ENCODE data around the gene THY1.

The THY1 gene

DNA sequence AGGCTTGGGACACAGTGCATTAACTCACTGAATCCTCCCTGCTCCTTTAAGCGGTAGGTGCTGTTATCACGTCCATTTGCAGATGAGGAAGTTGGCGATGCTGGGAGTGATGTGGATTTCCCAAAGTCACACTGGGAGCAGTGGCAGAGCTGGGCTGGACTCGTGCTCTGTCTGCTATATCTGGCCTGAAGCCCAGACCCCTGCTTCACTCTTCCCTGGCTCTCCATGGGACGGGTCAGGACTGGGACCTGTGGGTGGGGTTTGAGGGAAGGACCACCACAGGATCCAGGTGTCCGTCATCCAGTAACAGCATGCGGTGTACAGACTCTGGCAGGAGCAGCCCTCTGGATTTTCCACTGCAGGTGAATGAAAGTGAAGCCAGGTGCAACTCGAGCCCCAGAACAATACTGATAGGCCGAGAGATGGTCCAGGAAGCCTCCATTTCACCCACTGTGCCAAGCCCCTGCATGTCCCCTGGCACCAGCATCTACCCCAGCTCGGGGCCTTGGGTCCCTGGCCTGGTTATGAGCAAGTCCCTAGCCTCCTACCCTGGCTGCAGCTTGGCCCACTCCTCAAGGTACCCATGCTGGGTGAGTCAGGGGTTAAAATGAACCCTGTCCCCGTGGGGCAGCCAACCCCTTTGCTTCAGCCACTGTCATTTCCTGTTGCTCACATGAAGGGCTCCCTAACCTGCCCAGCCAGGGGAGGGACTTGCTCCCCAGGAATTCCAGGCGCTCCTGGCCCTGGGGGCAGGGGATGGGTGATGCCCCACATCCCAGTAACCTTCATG lies 45.7 kb downstream of the THY1 start:
- Histone ChIP-seq H3K4me3 (ENCODE audit: low read length in 2 of 2) (no peak overlapping the region), H3K9ac (ENCODE audit: low read depth in 1 of 2, low read length in 2 of 2) (no peak overlapping the region), H3K36me3 (ENCODE audit: control insufficient read depth in 2 of 2, insufficient read depth in 2 of 2, low read length in 2 of 2) (no peaks in the 10 kb centered on the region), H3K27me3 (ENCODE audit: control insufficient read depth in 2 of 2, insufficient read depth in 2 of 2, low read length in 2 of 2) (peaks cover 0 to 1% of the 10 kb centered on the region in 2 donors), H3K9me3 (ENCODE audit: control insufficient read depth in 2 of 2, low read length in 2 of 2) (no peaks in the 10 kb centered on the region), H3K27ac (ENCODE audit: low read depth in 2 of 2, low read length in 2 of 2) (no peak overlapping the region), H3K4me1 (ENCODE audit: control insufficient read depth in 2 of 2, insufficient read depth in 2 of 2, low read length in 2 of 2) (peaks cover 14 to 21% of the 10 kb centered on the region in 2 donors)

DNA sequence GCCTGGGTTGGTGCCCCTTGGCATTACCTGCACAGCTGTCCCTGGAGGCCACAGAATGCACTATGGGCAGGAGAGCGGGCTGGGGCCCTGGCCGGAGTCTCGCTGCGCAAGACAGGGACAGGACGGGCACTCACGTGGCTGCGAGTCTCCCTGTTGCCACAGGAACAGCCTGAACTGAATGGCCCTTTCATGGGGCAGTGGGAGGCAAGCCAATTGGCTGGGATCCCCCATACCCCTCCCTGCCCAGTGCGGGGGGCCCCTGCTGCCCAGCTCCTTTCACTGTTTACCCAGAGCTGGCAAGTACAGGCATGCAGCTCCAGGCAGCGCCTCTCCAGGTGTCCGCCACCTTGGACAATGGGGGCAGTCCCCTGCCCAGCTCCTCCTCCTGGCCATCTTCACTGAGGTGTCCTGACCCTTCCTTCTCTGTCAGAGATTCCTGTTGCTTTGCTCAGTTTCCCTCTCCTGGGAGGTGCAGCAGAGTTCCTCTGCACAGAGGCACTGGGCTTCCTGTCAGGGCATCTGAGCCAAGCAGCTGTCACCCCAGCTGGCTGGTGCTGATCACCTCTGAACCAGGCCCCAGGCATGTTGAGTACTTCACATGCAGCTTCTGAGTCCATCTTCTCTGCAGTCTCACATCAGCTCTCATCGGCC lies 46.6 kb downstream of the THY1 start:
- Histone ChIP-seq H3K4me1 (ENCODE audit: control insufficient read depth in 2 of 2, insufficient read depth in 2 of 2, low read length in 2 of 2) (peaks cover 7 to 17% of the 10 kb centered on the region in 2 donors), H3K9ac (ENCODE audit: low read depth in 1 of 2, low read length in 2 of 2) (no peak overlapping the region), H3K27ac (ENCODE audit: low read depth in 2 of 2, low read length in 2 of 2) (peak overlapping the region; percentile 42 to 58), H3K27me3 (ENCODE audit: control insufficient read depth in 2 of 2, insufficient read depth in 2 of 2, low read length in 2 of 2) (peaks cover 0 to 1% of the 10 kb centered on the region in 2 donors), H3K36me3 (ENCODE audit: control insufficient read depth in 2 of 2, insufficient read depth in 2 of 2, low read length in 2 of 2) (no peaks in the 10 kb centered on the region), H3K9me3 (ENCODE audit: control insufficient read depth in 2 of 2, low read length in 2 of 2) (no peaks in the 10 kb centered on the region), H3K4me3 (ENCODE audit: low read length in 2 of 2) (no peak overlapping the region)

DNA sequence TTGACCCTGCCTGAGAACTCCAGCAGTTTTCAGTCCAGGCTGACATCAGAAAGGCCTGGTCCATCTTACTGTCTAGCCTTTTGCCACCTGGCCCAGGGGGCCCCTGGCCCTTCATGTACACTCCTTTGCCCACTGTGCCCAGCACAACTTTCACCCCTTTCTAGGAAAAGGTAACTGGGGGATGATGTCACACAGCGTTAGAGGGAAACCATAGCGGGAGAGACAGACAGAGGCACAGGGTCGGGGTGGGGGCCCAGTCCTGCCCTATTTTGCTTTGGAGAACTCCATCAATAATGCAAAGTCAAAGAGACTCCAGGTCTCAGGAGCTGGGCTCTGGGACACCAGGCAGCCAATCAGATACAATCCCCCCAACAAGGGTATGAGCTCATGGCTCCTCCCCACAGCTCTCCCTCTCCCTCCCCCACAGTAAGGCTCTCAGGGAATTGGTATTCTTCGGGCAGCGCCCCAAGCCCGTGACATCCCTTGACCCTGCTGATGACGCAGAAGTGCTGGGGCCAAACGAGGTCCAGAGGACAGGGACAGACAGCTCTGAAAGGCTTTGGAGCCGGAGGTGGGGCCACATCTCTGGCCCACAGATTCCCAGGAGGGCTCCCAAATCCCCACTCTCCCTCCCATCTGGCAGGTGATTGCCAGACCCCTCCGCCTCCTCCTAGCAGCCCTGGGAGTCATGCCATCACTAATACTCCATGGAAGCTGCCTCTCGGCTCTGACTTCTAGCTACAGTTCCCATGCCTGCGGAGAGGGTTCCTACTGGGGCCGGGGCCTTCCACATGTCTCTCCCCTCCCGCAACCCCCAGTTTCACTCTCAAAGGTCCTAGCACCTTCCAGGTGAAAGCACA lies 47.4 kb downstream of the THY1 start:
- H3K9me3 ChIP-seq (ENCODE audit: control insufficient read depth in 2 of 2, low read length in 2 of 2), result no peaks in the 10 kb centered on the region
- H3K4me3 ChIP-seq (ENCODE audit: low read length in 2 of 2), result no peak overlapping the region
- H3K27me3 ChIP-seq (ENCODE audit: control insufficient read depth in 2 of 2, insufficient read depth in 2 of 2, low read length in 2 of 2), result no peaks in the 10 kb centered on the region
- no peaks in the 10 kb centered on the region for H3K36me3 ChIP-seq (ENCODE audit: control insufficient read depth in 2 of 2, insufficient read depth in 2 of 2, low read length in 2 of 2)
- H3K27ac ChIP-seq (ENCODE audit: low read depth in 2 of 2, low read length in 2 of 2), result peak overlapping the region; percentile 42 to 58
- H3K9ac ChIP-seq (ENCODE audit: low read depth in 1 of 2, low read length in 2 of 2), result peak overlapping the region in 1 of 2 donors; percentile 17
- peaks cover 7 to 21% of the 10 kb centered on the region in 2 donors for H3K4me1 ChIP-seq (ENCODE audit: control insufficient read depth in 2 of 2, insufficient read depth in 2 of 2, low read length in 2 of 2)

DNA sequence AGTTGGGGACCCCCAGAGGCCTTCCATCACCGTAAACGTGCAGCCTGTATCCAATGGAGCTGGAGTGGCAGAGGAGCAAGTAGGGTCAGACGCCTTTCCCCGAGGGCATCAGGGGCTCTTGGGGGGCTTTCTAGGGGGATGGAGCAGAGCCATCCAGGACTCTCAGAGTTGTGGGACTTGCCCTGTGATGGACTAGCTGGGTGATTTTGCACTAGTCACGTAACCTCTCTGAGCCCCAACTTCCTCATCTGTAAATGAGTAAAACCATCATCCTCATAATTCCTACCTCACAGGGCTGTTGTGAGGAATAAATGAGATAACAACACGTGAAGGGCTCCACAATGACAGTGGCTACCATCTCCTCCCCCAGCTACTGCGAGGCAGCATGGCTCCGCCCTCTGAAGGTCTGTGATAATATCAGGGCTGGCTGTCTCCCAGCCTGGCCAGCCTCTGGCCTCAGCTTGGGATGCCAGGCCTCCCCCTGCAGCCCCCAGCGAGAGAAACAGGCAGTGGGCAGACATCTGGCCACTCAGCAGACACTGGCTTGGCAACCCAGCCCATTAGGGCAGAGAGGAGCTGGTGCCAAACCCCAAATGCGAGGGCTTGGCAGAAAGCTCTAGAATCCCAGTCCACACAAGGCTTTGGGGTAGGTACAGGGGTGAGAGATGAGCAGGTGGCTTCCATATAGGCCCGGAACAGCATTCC lies 48.2 kb downstream of the THY1 start:
- H3K4me3 ChIP-seq (ENCODE audit: low read length in 2 of 2), result no peak overlapping the region
- H3K27me3 ChIP-seq (ENCODE audit: control insufficient read depth in 2 of 2, insufficient read depth in 2 of 2, low read length in 2 of 2), result no peaks in the 10 kb centered on the region
- H3K4me1 ChIP-seq (ENCODE audit: control insufficient read depth in 2 of 2, insufficient read depth in 2 of 2, low read length in 2 of 2), result peaks cover 12 to 28% of the 10 kb centered on the region in 2 donors
- peak overlapping the region; percentile 2 to 58 for H3K27ac ChIP-seq (ENCODE audit: low read depth in 2 of 2, low read length in 2 of 2)
- H3K9ac ChIP-seq (ENCODE audit: low read depth in 1 of 2, low read length in 2 of 2), result peak overlapping the region in 1 of 2 donors; percentile 17
- H3K36me3 ChIP-seq (ENCODE audit: control insufficient read depth in 2 of 2, insufficient read depth in 2 of 2, low read length in 2 of 2), result no peaks in the 10 kb centered on the region
- H3K9me3 ChIP-seq (ENCODE audit: control insufficient read depth in 2 of 2, low read length in 2 of 2), result no peaks in the 10 kb centered on the region

DNA sequence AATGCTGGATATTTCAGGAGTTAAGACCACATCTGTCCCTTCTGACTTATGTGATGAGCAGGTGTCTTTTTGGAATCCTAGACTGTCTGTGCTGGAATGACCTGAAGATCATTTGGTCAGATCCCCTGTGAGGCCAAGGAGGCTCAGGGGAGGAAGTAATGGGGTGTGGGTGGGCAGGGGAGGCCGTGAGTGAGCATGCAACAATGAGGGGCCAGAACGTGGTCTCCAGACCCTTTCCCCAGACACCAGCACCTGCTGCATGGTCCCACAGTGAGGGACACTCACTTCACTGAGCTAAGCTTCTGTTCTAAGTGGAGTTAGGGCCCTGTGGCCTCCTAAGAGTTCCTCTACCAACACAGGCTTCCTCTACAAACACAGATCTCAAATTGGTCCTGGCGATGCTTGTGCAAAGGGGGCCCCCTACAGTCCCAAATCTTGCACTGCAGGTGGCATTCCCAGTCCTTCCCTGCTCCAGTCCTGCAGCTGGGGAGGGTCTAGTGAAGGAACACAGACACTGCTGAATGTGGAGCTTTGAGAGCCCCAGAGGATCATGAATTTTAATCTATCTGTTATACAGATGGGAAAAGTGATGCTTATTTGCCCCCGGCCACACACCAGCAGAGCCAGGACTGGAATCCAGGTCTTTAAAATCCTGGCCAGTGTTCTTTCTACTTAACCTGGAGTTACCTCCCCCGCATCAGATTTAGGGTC lies 48.9 kb downstream of the THY1 start:
- H3K4me1 ChIP-seq (ENCODE audit: control insufficient read depth in 2 of 2, insufficient read depth in 2 of 2, low read length in 2 of 2), result peaks cover 18 to 35% of the 10 kb centered on the region in 2 donors
- no peak overlapping the region for H3K27ac ChIP-seq (ENCODE audit: low read depth in 2 of 2, low read length in 2 of 2)
- no peaks in the 10 kb centered on the region for H3K27me3 ChIP-seq (ENCODE audit: control insufficient read depth in 2 of 2, insufficient read depth in 2 of 2, low read length in 2 of 2)
- H3K9me3 ChIP-seq (ENCODE audit: control insufficient read depth in 2 of 2, low read length in 2 of 2), result no peaks in the 10 kb centered on the region
- no peak overlapping the region for H3K4me3 ChIP-seq (ENCODE audit: low read length in 2 of 2)
- no peaks in the 10 kb centered on the region for H3K36me3 ChIP-seq (ENCODE audit: control insufficient read depth in 2 of 2, insufficient read depth in 2 of 2, low read length in 2 of 2)
- H3K9ac ChIP-seq (ENCODE audit: low read depth in 1 of 2, low read length in 2 of 2), result no peak overlapping the region

DNA sequence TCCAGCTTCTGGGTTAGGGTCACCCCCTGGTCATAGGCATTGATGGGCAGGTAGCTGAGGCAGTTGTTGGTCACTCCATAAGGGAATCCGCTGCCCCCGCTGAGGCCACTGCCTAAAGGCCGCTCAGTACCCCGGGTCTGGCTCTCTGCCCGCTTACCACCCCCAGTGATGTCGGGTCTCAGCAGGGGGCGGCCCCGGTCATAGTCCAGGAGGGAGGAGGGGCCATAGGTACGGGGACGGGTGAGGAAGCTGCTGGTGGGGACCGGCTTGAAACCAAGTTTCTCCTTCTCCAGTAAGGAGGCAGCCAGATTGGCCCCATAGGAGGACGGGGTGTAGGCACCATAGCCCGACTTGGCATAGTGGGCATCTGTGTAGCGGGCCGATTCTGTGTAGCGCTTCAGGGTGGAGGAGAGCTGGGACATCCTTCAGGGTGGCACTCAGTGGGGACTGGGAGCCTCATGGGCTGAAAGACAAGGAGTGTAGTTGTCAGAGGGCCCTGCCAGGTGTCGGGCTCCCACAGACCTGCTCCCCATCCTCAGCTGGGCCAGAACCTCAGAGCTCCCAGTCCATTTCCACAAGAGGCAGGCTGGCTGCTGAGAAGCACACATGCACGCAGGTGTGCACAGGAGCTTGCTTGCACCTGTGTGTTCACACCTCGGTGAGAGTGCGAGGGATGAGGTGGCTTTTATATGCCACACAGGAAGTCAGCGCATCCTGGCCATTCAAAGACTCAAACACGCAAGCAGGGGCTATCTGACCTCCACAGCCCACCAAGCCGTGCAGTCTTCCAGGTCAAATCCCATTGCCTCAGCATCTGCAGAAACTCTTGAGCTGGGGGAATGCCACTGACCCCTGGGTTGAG lies 49.7 kb downstream of the THY1 start:
- Histone ChIP-seq H3K9me3 (ENCODE audit: control insufficient read depth in 2 of 2, low read length in 2 of 2) (no peaks in the 10 kb centered on the region), H3K4me3 (ENCODE audit: low read length in 2 of 2) (no peak overlapping the region), H3K4me1 (ENCODE audit: control insufficient read depth in 2 of 2, insufficient read depth in 2 of 2, low read length in 2 of 2) (peaks cover 25 to 43% of the 10 kb centered on the region in 2 donors), H3K36me3 (ENCODE audit: control insufficient read depth in 2 of 2, insufficient read depth in 2 of 2, low read length in 2 of 2) (no peaks in the 10 kb centered on the region), H3K9ac (ENCODE audit: low read depth in 1 of 2, low read length in 2 of 2) (no peak overlapping the region), H3K27me3 (ENCODE audit: control insufficient read depth in 2 of 2, insufficient read depth in 2 of 2, low read length in 2 of 2) (no peaks in the 10 kb centered on the region), H3K27ac (ENCODE audit: low read depth in 2 of 2, low read length in 2 of 2) (no peak overlapping the region)

GRCh38 chr11:119372260-119373058 lies 50.5 kb downstream of the THY1 start:
- Histone ChIP-seq H3K27ac (ENCODE audit: low read depth in 2 of 2, low read length in 2 of 2) (no peak overlapping the region), H3K36me3 (ENCODE audit: control insufficient read depth in 2 of 2, insufficient read depth in 2 of 2, low read length in 2 of 2) (no peaks in the 10 kb centered on the region), H3K4me1 (ENCODE audit: control insufficient read depth in 2 of 2, insufficient read depth in 2 of 2, low read length in 2 of 2) (peaks cover 34 to 51% of the 10 kb centered on the region in 2 donors), H3K27me3 (ENCODE audit: control insufficient read depth in 2 of 2, insufficient read depth in 2 of 2, low read length in 2 of 2) (no peaks in the 10 kb centered on the region), H3K9me3 (ENCODE audit: control insufficient read depth in 2 of 2, low read length in 2 of 2) (no peaks in the 10 kb centered on the region), H3K9ac (ENCODE audit: low read depth in 1 of 2, low read length in 2 of 2) (no peak overlapping the region), H3K4me3 (ENCODE audit: low read length in 2 of 2) (no peak overlapping the region)

- no peak overlapping the region for H3K4me3 ChIP-seq (ENCODE audit: low read length in 2 of 2)
- no peaks in the 10 kb centered on the region for H3K9me3 ChIP-seq (ENCODE audit: control insufficient read depth in 2 of 2, low read length in 2 of 2)
- H3K27ac ChIP-seq (ENCODE audit: low read depth in 2 of 2, low read length in 2 of 2), result peak overlapping the region in 1 of 2 donors; percentile 90
- no peaks in the 10 kb centered on the region for H3K36me3 ChIP-seq (ENCODE audit: control insufficient read depth in 2 of 2, insufficient read depth in 2 of 2, low read length in 2 of 2)
- H3K4me1 ChIP-seq (ENCODE audit: control insufficient read depth in 2 of 2, insufficient read depth in 2 of 2, low read length in 2 of 2), result peaks cover 40 to 58% of the 10 kb centered on the region in 2 donors
- H3K27me3 ChIP-seq (ENCODE audit: control insufficient read depth in 2 of 2, insufficient read depth in 2 of 2, low read length in 2 of 2), result no peaks in the 10 kb centered on the region
- peak overlapping the region in 1 of 2 donors; percentile 21 for H3K9ac ChIP-seq (ENCODE audit: low read depth in 1 of 2, low read length in 2 of 2)
These were observed 51.2 kb downstream of the THY1 start for GRCh38 chr11:119371778-119372182.

All from mucosa of rectum (tissue), 2 donors.